Measurements from ENCODE around the gene TRAPPC12.

TRAPPC12 gene

GRCh38 chr2:3470856-3471737, 91.6 kb downstream of the TRAPPC12 start:
- DNase-seq: no peak

GRCh38 chr2:3472296-3472695, 92.8 kb downstream of the TRAPPC12 start:
- no peak for DNase-seq

- no peak for DNase-seq
These were observed 93.5 kb downstream of the TRAPPC12 start for GRCh38 chr2:3472966-3473365.

- DNase-seq: no peak
These were observed 96.3 kb downstream of the TRAPPC12 start for GRCh38 chr2:3475771-3476170.

- DNase-seq: no peak
These were observed 97.0 kb downstream of the TRAPPC12 start for GRCh38 chr2:3476321-3476984.

GRCh38 chr2:3476985-3477327, 97.5 kb downstream of the TRAPPC12 start:
- DNase-seq: no peak

- DNase-seq: no peak
These were observed 99.4 kb downstream of the TRAPPC12 start for GRCh38 chr2:3478846-3479385.

- no peak for DNase-seq
These were observed 100.2 kb downstream of the TRAPPC12 start for GRCh38 chr2:3479430-3480320.

- DNase-seq: no peak
These were observed 101.0 kb downstream of the TRAPPC12 start for GRCh38 chr2:3480352-3481010.

- no peak for DNase-seq
These were observed 101.5 kb downstream of the TRAPPC12 start for GRCh38 chr2:3481011-3481400.

- DNase-seq: no peak
These were observed 102.4 kb downstream of the TRAPPC12 start for GRCh38 chr2:3481736-3482362.

- DNase-seq: no peak
These were observed 102.9 kb downstream of the TRAPPC12 start for GRCh38 chr2:3482363-3482821.

- DNase-seq: no peak
These were observed 103.9 kb downstream of the TRAPPC12 start for GRCh38 chr2:3483227-3483985.

GRCh38 chr2:3483986-3484960, 104.8 kb downstream of the TRAPPC12 start:
- no peak for DNase-seq

GRCh38 chr2:3485166-3485565, 105.7 kb downstream of the TRAPPC12 start:
- no peak for DNase-seq

GRCh38 chr2:3486047-3487027, 106.8 kb downstream of the TRAPPC12 start:
- no peak for DNase-seq

- no peak for DNase-seq
These were observed 107.5 kb downstream of the TRAPPC12 start for GRCh38 chr2:3487028-3487425.

GRCh38 chr2:3487432-3487831, 107.9 kb downstream of the TRAPPC12 start:
- no peak for DNase-seq

Data from KG1 (cell line).